Measurements from ENCODE around the gene MTMR4.
"Not testable (repeated sequence)": the region's sequence is repeated elsewhere in the genome, so short reads cannot be mapped to it uniquely, and the experiment has no call there.

MTMR4 gene

GRCh38 chr17:58513965-58514769 lies at the start of gene MTMR4:
MTMR4 (minus strand) TSS chr17:58514638; CDS start chr17:58514407, 231 bp downstream.
- peak within 1 kb of the TSS; percentile 76 for H3K4me3 ChIP-seq (replicated peaks; ENCODE audit: low read depth, low read length)
- TF ChIP-seq CTCF (IDR thresholded peaks at IDR 0.05; ENCODE audit: low read length, missing control alignments): no peak
- DNase-seq (ENCODE audit: low read depth): peak; percentile 67

- TF ChIP-seq CTCF (IDR thresholded peaks at IDR 0.05; ENCODE audit: low read length, missing control alignments): no peak
- no peak for DNase-seq (ENCODE audit: low read depth)
- no peak overlapping the region for H3K4me3 ChIP-seq (replicated peaks; ENCODE audit: low read depth, low read length)
These were observed 46.1 kb upstream of the MTMR4 start for GRCh38 chr17:58560511-58560910.

- no peak overlapping the region for H3K4me3 ChIP-seq (replicated peaks; ENCODE audit: low read depth, low read length)
- DNase-seq (ENCODE audit: low read depth): no peak
- no peak for TF ChIP-seq CTCF (IDR thresholded peaks at IDR 0.05; ENCODE audit: low read length, missing control alignments)
These were observed 43.5 kb upstream of the MTMR4 start for GRCh38 chr17:58557981-58558380.

GRCh38 chr17:58556833-58557250 lies 42.4 kb upstream of the MTMR4 start:
- no peak overlapping the region for H3K4me3 ChIP-seq (replicated peaks; ENCODE audit: low read depth, low read length)
- no peak for TF ChIP-seq CTCF (IDR thresholded peaks at IDR 0.05; ENCODE audit: low read length, missing control alignments)
- DNase-seq (ENCODE audit: low read depth): no peak

- not testable (repeated sequence) for DNase-seq (ENCODE audit: low read depth); H3K4me3 ChIP-seq (replicated peaks; ENCODE audit: low read depth, low read length)
These were observed 40.7 kb upstream of the MTMR4 start for GRCh38 chr17:58555109-58555508.

- H3K4me3 ChIP-seq (replicated peaks; ENCODE audit: low read depth, low read length): no peak overlapping the region
- TF ChIP-seq CTCF (IDR thresholded peaks at IDR 0.05; ENCODE audit: low read length, missing control alignments): peak; percentile 43
These were observed 26.8 kb upstream of the MTMR4 start for GRCh38 chr17:58541249-58541648.

GRCh38 chr17:58539698-58540097 lies 25.3 kb upstream of the MTMR4 start:
- DNase-seq (ENCODE audit: low read depth): no peak
- no peak for TF ChIP-seq CTCF (IDR thresholded peaks at IDR 0.05; ENCODE audit: low read length, missing control alignments)
- no peak overlapping the region for H3K4me3 ChIP-seq (replicated peaks; ENCODE audit: low read depth, low read length)

More at GRCh38 chr17:58541249-58541648, 26.8 kb upstream of the MTMR4 start:
- no peak for DNase-seq (ENCODE audit: low read depth)
